ENCODE data around the gene CELSR1.
"Not testable (repeated sequence)": the region's sequence is repeated elsewhere in the genome, so short reads cannot be mapped to it uniquely, and the experiment has no call there.

The CELSR1 gene

DNA sequence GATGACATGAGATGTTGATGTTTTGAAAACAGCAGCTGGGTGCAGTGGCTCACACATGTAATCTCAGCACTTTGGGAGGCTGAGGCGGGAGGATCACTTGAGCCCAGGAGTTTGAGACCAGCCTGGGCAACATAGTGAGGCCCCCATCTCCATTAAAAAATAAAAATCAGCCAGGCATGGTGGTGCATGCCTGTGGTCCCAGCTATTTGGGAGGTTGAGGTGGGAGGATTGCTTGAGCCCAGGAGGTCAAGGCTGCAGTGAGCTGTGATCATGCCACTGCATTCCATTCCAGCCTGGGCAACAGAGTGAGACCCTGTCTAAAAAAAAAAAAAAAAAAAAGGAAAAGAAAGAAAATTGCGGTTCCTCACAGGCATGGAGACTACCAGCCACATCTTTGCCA, 224.6 kb downstream of the CELSR1 start:
- DNase-seq = not testable (repeated sequence)

DNA sequence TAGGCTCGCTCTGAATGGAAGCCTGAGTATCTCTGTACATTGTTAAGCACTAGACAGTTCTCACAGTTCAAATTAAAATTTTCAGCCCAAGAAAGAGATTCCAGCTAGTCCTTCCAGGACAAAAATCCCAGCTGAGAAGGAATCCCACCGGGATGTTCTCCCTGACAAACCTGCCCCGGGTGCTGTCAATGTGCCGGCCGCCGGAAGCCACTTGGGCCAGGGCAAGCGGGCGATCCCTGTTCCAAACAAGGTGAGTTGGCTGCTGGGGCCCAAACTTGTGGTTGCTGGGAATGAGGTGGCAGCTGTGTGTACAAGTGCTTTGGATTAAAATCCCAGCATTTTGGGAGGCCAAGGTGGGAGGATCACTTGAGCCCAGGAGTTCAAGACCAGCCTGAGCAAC, 225.4 kb downstream of the CELSR1 start:
- DNase-seq = no peak
